HG02759 (cell line): ENCODE results near the gene RNU5D-1.
A peak's percentile ranks its signal among the peaks of the same experiment; 100 is the strongest.
"Not testable (repeated sequence)": the region's sequence is repeated elsewhere in the genome, so short reads cannot be mapped to it uniquely, and the experiment has no call there.

ENCODE experiments used
- ATAC-seq: cut with Tn5 transposase; IDR thresholded peaks from one replicate; pipeline ENCODE4 v1.9.1; 2021; ENCODE audit warnings: mild to moderate bottlenecking, moderate library complexity; ENCODE audit not compliant: unreplicated experiment

The RNU5D-1 gene

DNA sequence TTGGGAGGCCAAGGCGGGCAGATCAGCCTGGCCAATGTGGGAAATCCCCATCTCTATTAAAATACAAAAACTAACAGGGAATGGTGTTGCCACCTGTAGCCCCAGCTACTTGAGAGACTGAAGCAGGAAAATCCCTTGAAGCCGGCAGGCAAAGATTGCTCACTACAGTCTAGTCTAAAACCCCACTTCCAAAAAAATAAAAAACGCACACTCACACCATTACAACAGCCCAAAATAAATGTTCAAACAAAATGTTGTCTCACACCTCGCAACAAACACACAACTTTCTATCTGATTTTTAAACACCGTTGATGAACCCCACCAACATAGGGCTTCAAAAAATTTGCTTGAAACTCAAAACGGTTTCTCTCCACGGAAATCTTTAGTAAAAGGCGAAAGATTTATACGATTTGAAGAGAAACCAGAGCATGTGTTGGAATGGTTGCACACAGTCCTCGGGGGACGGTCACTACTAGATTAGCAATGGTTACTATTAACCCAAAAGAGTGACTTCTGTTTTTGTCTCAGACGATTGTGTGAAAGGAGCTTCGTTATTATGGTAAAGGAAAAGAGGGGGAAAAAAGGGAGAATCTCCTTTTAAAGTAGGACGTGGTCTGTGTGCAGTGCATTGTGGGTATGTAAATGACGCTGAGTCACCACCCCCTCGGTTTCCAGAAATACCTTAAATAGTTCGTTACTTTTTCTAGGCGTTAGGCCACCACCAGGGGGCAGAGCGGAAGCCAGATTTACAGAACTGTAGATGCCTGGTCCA is at the start of gene RNU5D-1:
RNU5D-1 (minus strand) TSS at position 430 of the 772 bp plus-strand sequence.
- peak; percentile 67 for ATAC-seq

DNA sequence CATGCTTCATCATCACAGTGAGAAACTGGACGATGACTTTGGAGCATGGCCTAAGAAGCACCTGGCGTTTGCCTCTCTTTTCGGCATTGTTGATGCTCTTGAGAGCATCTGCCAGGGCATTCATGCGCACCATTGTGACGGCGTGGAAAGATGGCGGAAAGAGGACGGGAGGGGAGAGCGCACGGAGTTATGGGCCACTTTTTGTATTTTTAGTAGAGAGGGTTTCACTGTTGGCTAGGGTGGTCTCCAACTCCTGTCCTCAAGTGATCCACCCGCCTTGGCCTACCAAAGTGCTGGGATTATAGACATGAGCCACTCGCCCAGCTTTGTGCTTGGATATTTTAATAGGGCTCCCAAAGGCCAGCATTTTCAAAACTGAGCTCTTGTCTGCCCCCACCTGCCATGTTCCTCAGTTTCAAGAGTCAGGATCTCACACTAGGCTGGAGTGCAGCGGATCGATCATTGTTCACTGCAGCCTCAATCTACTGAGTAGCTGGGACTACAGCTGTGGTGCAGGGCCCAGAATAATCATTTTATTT is 49.7 kb upstream of the RNU5D-1 start:
- no peak for ATAC-seq

DNA sequence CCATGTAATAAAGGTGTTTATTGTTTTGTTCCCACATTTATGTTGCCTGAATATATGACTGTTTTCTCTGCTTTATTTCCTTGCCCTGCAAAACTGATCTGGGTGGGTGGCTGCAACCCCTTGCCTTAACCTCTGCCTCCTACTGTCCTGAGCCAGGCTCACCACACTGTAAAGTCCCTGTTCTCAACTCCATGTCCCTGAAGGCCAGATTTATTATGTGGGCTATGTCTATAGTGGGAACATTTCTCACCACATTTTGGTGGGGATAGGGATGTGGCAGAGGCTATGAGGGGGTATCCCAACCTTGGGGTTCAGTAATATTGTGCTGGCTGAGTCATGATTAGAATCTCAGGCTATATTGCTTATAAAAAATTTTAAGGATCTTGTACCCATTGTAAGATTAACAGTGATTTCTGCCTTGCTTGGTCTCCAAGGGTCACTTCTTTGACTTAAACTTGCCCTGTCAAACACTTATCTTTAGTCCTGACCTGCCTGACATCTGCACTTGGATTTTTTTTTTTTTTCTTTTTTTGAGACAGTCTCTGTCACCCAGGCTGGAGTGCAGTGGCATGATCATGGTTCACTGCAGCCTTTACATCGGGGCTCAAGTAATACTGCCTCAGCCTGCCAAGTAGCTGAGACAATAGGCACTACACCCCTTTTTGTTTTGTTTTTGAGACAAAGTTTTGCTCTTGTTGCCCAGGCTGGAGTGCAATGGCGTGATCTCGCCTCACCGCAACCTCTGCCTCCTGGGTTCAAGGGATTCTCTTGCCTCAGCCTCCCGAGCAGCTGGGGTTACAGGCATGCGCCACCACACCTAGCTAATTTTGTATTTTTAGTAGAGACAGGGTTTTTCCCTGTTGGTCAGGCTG is 48.0 kb upstream of the RNU5D-1 start:
- no peak for ATAC-seq

DNA sequence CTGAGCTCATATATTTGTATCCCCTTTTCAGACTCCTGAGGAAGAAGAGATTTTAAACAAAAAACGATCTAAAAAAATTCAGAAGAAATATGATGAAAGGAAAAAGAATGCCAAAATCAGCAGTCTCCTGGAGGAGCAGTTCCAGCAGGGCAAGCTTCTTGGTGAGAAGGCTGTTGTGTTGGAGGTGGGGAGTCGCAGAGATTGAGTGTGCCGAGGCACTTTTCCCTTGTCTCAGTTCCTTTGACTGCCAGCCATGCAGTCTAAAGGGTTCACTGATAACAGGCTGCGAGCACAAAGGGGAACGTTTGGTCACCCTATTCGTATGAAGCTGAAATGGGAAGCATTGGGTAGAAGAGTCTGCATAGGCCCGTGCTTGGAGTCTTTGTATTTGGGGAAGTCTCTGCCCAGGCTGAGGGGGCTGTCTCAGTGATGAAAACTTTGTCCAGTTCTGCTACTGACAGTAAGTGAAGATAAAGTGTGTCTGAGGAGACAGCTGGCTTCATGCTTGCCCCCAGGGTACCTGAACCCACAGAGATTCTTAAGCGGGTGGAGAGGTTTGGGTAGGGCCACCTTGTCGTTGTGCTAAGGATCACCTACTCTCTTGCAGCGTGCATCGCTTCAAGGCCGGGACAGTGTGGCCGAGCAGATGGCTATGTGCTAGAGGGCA is 47.1 kb upstream of the RNU5D-1 start:
- ATAC-seq = no peak

DNA sequence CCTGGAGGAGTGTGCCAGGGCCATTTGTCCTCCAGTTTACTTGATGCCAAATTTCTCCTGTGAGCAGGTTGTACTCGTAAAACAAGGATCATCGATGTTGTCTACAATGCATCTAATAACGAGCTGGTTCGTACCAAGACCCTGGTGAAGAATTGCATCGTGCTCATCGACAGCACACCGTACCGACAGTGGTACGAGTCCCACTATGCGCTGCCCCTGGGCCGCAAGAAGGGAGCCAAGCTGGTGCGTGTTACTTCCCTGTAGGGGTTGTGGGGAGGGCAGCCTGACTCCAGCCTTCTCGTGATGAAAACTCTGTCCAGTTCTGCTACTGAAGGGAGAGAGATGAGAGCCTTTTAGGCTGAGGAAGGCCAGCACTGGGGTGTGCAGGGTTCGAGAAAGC is 46.6 kb upstream of the RNU5D-1 start:
- no peak for ATAC-seq

DNA sequence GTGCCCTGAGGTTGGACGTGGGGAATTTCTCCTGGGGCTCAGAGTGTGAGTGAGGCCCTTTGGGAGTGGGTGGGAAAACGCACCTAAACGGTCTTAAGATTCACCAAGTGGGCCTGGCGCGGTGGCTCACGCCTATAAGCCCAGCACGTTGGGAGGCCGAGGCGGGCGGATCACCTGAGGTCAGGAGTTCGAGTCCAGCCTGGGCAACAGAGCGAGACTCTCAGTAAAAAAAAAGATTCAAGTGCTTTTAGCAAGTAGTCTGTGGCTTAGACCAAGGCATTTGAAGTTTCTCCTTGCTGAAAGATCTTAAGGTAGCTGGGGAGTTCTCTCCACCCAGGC is 45.7 kb upstream of the RNU5D-1 start:
- ATAC-seq = no peak

DNA sequence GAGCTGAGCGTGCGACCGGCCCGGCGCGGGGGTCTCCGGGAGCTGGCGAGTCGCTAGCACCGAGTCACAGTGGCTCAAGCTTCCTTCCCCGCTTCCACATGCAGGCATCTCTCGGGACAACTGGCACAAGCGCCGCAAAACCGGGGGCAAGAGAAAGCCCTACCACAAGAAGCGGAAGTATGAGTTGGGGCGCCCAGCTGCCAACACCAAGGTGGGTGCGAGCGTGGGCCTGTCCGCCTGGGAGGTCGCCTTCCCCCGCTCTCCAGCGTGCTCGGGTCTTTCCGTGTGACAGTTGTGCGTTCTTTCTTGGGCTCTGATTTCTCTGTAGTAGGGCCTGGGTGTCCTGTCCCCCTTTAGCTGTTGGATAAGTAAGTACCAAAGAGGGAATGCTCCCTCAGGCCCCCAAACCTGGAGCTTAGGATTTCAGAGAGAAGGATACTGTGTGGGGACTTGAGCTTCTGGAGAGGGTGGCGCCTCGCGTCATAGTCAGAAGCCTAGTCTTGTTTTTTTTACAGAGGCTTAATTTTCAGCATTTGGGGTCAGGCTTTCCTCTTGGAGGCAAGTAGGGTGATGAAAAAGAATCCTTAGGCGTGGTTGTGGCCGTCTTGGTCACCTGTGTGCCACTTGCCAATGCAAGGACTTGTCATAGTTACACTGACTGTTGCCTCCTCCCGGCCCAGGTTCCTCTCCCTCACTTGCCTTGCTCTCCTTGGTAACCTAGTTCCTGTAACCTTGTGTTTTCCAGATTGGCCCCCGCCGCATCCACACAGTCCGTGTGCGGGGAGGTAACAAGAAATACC is 45.2 kb upstream of the RNU5D-1 start:
- peak; percentile 24 for ATAC-seq

DNA sequence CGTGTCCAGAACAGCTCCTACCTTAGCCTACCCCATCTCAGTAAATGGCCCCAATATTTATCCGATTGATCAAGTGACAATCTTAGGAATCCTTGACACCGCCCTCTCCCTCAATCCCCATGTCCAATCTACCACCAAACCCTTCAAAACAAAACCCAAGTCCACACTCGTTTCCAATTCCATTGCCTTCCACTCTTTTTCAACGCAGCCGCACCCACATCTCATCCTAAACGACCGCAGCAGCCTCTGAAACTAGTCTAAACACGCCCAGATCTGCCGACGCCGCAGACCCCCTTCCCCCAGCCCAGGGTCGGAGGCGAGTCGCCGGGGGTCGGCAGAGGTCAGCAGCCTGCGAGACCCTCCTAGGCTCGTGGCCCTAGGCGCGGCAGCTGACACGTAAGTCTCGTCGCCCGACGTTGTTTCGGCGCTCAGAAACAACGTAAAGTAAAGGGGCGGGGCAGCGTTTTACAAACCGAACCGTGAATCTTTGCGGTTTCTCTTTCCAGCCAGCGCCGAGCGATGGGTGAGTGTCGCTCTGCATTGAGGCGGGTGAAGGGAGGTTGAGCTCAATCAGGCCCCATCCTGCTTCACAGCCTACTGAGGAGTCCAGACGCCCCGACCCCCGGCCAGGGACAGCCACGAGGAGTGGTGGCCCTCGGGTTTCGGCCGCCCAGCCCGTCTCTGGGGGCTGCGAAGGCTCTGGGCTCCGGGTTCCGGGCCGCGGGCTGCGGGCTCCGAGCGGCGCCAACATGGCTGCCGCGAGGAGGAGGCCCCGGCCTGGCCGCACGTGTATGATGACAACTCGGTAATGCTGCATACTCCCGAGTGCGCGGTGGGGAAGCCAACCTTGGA is 44.3 kb upstream of the RNU5D-1 start, which contains the start of gene RPS8:
RPS8 (plus strand) TSS at position 463 of the 852 bp plus-strand sequence; CDS start at position 520, 57 bp downstream.
- ATAC-seq = peak; percentile 79

DNA sequence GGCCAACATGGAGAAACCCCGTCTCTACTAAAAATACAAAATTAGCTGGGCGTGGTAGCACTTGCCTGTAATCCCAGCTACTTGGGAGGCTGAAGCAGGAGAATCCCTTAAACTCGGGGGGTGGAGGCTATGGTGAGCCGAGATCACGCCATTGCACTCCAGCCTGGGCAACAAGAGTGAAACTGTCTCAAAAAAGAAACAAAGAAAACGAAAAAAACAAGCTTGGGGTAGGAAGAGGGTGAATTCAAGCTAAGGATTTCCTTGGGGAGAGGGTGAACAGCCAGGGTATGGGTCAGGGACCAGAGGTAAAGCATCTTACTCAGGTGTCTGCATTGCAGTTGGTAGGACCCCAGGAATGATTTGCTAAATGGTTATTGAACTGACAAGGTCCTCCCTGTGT is 35.5 kb upstream of the RNU5D-1 start:
- ATAC-seq = not testable (repeated sequence)

DNA sequence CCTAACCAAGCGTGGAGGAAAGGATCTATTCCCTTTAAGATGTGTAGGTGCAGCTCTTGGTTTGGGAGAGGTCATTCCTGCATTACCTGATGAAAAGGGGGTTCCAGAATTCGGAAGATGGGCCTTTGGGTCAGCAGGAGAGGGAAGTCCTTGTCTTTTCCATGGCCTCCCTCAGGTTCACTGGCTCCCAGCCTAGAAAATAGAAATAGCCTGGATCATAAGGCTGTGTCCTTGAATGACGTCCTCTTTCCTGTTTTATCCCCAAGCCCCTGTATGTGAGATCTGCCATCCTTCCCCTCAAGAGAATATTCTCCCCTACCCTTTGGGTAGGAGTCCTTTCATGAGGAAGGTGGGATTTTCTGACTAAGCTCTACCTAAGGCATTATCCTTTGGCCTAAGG is 29.9 kb upstream of the RNU5D-1 start:
- no peak for ATAC-seq

DNA sequence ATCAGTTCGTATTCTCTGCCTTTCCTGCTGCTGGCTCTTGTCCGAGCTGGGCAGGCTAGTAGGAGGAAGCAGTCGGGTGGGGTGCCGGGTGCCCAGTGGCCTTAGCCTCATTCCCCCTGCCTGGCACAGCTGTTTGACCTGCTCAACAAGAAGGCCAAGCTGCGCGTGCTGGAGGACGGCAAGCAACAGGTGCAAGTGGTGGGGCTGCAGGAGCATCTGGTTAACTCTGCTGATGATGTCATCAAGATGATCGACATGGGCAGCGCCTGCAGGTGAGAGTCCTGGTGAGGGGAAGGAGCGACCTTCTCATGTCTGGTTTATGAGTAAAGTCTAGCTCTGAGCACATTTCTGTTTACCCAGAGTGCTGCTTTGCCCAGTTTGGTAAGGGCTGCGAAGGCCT is 28.1 kb upstream of the RNU5D-1 start:
- no peak for ATAC-seq

DNA sequence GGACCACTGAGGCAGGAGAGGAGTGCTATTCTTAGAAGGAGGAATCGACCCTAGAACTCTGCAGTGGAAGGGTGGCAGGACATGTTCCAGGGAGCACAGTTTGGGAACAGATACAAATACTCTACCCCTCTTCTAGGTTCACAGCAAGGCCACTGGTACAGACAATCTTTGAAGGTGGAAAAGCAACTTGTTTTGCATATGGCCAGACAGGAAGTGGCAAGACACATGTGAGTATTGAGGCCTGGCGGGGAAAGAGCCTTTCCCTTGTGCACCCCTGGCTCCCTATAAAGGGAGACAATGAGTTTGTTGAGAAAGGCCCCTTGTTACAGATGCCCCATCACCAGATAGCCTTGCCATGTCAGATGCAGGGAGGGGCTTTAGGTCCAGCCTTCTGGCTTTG is 26.4 kb upstream of the RNU5D-1 start:
- ATAC-seq = peak; percentile 52

DNA sequence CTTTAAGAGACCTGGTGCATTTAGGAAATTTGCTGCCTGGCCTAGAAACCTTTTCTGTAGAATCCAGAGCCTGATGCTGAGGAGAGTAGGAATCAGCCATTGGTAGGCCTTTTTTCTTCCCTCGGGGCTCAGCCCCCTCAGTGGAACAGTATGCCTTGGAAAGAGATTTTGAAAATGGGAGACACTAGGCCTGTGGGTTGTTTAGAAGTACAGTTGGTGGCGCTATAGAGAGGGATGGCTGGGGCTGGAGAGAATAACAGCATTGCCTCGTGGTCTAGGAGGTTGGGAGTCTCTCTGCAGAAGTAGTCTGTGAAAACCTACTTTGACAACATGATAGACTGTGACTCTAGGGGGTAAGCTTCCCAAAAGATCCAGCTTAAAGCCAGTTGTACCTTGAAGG is 16.9 kb upstream of the RNU5D-1 start:
- ATAC-seq = no peak

DNA sequence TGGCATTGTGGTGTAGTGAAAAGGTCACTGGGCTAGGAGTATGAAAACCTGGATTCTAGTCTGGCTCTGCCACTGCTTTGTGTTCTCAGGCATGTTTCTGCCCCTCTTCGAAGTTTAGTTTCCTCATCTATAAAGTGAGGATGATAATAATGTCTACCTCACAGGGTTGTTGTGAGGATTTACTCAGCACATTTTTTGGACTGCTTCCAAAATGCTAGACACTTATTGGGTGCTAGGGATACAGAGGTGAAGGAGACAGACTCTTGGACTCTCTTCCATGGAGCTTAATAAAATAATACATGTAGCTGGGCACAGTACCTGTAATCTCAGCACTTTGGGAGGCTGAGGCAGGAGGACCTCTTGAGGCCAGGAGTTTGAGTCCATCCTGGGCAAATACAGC is 12.2 kb upstream of the RNU5D-1 start:
- no peak for ATAC-seq

DNA sequence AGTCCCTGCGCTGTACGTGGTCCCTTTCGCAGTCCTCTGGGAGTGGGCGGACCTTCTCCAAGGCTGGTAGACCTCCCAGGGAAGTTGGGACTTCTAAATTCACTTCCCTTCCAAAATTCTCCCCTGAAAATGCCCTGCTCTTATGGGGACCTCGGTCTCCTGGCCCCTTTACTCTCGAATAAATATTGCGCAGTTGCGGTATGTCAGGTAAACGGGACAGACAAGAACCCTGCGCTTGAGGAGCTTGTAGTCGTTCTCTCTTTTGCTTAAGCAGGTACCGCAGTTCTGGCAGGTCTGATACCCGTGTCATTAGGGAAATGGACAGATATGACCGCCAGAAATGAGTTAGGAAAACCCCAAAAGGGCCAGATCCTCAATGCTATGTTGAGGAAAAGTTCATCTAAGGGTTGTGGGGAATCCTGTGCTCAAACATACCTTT is 9.2 kb upstream of the RNU5D-1 start:
- ATAC-seq = no peak

DNA sequence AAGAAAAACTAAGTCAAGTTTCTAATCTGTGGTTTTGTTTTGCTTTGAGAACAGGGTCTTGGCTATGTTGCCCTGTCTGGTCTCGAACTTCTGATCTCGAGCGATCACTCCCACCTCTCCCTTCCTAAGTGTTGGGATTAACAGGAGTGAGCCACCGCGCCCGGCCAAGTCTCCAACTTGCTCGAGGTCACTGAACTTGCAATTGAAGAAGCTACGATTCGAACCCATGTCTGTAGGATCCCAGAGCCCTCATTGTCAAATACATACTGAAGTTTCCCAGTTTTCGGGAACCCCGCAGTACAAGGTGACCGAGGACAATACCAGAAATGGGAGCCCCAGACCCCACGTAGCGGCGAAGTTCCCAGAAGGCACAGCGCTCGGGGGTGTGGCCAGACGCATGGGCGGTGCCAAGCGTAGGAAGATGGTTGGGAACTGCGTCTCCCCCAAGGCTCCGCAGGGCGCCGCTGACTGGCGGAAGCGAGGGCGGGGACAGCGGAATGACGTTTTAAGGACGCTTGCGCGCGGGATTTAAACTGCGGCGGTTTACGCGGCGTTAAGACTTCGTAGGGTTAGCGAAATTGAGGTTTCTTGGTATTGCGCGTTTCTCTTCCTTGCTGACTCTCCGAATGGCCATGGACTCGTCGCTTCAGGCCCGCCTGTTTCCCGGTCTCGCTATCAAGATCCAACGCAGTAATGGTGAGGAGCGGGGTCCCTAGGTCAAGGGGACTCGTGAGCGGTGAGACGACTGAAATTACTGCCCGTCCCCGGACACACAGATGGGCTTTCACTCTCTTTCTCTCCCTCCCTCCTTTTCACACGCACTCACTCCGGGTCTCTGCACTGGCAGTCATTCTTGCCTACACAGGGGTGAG is 8.6 kb upstream of the RNU5D-1 start, which contains the start of gene KIF2C:
KIF2C (plus strand) TSS at position 531 of the 872 bp plus-strand sequence; CDS start at position 627, 96 bp downstream.
- ATAC-seq = peak; percentile 98

DNA sequence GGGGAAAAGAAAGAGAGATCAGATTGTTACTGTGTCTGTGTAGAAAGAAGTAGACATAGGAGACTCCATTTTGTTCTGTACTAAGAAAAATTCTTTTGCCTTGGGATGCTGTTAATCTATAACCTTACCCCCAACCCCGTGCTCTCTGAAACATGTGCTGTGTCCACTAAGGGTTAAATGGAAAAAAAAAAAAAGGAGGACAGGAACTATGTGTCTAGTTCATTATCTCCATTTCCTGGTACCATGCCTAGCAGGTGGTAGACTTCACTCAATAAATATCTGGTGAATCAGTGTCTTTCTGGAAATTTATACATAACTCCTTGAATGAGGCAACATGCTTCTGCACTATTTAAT is 8.0 kb upstream of the RNU5D-1 start:
- ATAC-seq = not testable (repeated sequence)

DNA sequence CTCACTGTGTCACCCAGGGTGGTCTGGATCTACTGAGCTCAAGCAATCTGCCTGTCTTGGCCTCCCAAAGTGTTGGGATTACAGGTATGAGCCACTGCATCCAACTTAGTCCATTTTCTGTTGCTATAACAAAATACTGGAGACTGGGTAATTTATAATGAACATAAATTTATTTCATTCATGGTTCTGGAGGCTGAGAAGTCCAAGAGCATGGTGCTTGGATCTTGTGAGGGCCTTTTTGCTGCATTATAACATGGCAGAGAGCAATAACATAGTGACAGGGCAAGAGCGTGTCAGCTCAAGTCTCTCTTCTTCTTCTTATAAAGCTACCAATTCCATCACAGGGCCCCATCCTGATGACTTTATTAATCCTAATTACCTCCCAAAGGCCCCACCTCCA is 5.0 kb upstream of the RNU5D-1 start:
- ATAC-seq = no peak
